B cell (primary cell): ENCODE measurements around the gene SYT3. TPM values are rescaled to one million over a fixed set of nuclear protein-coding genes. Genes with fewer than 3 reads are reported as not detected.

ENCODE experiments used
- ATAC-seq: fragments of 200-7000 bp; cut with Tn5 transposase; one replicate; pipeline ENCODE4 v1.10.0; 2021; ENCODE audit warnings: low read depth, mild to moderate bottlenecking, moderate number of reproducible peaks, moderate library complexity
- CTCF ChIA-PET: fragments of 350-600 bp; sonication (Branson Sonifier 250); formaldehyde crosslinking; loops from one replicate; lab custom pipeline; 2021; ENCODE audit warnings: antibody characterized with exemption, inconsistent platforms; lab: Charles Lee
- POLR2A ChIA-PET: fragments of 350-600 bp; sonication (Branson Sonifier 250); formaldehyde crosslinking; loops from one replicate; lab custom pipeline; 2021; ENCODE audit warnings: antibody characterized with exemption; lab: Charles Lee
- DNase-seq: peaks from one replicate; pipeline ENCODE4 v3.0.0; 2013
- H2AFZ ChIP-seq: 2 replicates; pipeline ENCODE4 v1.6.1; 2012; ENCODE audit warnings: mild to moderate bottlenecking, low read depth, low read length; ENCODE audit not compliant: insufficient read depth, poor library complexity, severe bottlenecking
- H3K27ac ChIP-seq, 2 donors: 1 replicate in 1 of 2; 2 replicates in 1 of 2; pipeline ENCODE4 v1.5.1; 2012 to 2013; ENCODE audit warnings: low read length in 2 of 2, mild to moderate bottlenecking in 2 of 2, moderate library complexity in 1 of 2
- H3K27me3 ChIP-seq, 4 experiments: fragments of 200-600 bp in 1 of 4; sonication (generic) in 1 of 4; replicated peaks in 1 of 4; 1 replicate in 2 of 4; 2 replicates in 2 of 4; pipeline versions ENCODE4 v1.6.1 to v1.7.0; 2013 to 2016; ENCODE audit warnings: low read length in 3 of 4, mild to moderate bottlenecking in 2 of 4, mixed read lengths in 1 of 4, moderate library complexity in 1 of 4; ENCODE audit not compliant: insufficient read depth in 4 of 4, control insufficient read depth in 3 of 4; ENCODE audit errors: control extremely low read depth in 1 of 4
- H3K36me3 ChIP-seq, 2 experiments: replicated peaks in 1 of 2; 1 replicate in 1 of 2; 2 replicates in 1 of 2; pipeline versions ENCODE4 v1.6.1 to v1.7.1; 2013; ENCODE audit warnings: low read length in 1 of 2; ENCODE audit not compliant: insufficient read depth in 2 of 2, control insufficient read depth in 1 of 2; ENCODE audit errors: control extremely low read depth in 1 of 2, extremely low read depth in 1 of 2
- H3K4me1 ChIP-seq, 2 donors: fragments of 200-600 bp in 1 of 2; sonication (generic) in 1 of 2; 1 replicate in 1 of 2; 2 replicates in 1 of 2; pipeline versions ENCODE4 v1.5.1 to v1.6.1; 2013 to 2017; ENCODE audit warnings: low read length in 2 of 2; ENCODE audit not compliant: control insufficient read depth in 2 of 2, insufficient read depth in 2 of 2
- H3K4me2 ChIP-seq: replicated peaks from 2 replicates; pipeline ENCODE3; 2012; ENCODE audit warnings: mild to moderate bottlenecking, low read depth, low read length; ENCODE audit not compliant: poor library complexity, severe bottlenecking
- H3K4me3 ChIP-seq, 5 experiments: fragments of 200-600 bp in 1 of 5; sonication (generic) in 1 of 5; 1 replicate in 3 of 5; 2 replicates in 2 of 5; pipeline versions ENCODE4 v1.5.1 to v1.7.0; 2011 to 2016; ENCODE audit warnings: low read length in 4 of 5, mild to moderate bottlenecking in 4 of 5, low read depth in 2 of 5, control low read depth in 1 of 5, moderate library complexity in 1 of 5; ENCODE audit not compliant: insufficient read depth in 1 of 5; ENCODE audit errors: control extremely low read depth in 1 of 5, extremely low read depth in 1 of 5
- H3K79me2 ChIP-seq: fragments of 200-600 bp; sonication (generic); one replicate; pipeline ENCODE4 v1.6.0; 2016; ENCODE audit warnings: low read length; ENCODE audit not compliant: control insufficient read depth, insufficient read depth
- H3K9ac ChIP-seq: fragments of 200-600 bp; sonication (generic); 2 replicates; pipeline ENCODE4 v1.6.1; 2017; ENCODE audit warnings: mild to moderate bottlenecking, low read length, moderate library complexity
- H3K9me3 ChIP-seq, 3 donors: one replicate each; pipeline versions ENCODE4 v1.6.1 to v1.7.1; 2013; ENCODE audit warnings: low read length in 2 of 3; ENCODE audit not compliant: control insufficient read depth in 2 of 3, insufficient read depth in 1 of 3; ENCODE audit errors: control extremely low read depth in 1 of 3
- H4K20me1 ChIP-seq: 2 replicates; pipeline ENCODE4 v1.6.0; 2012; ENCODE audit warnings: mild to moderate bottlenecking, low read length; ENCODE audit not compliant: insufficient read depth, control insufficient read depth, poor library complexity, severe bottlenecking
- H3K27ac Mint-ChIP-seq: one replicate; pipeline ENCODE4 v1.8.0; 2021; ENCODE audit warnings: mixed read lengths
- H3K27me3 Mint-ChIP-seq: one replicate; pipeline ENCODE4 v1.8.0; 2021; ENCODE audit warnings: mixed read lengths
- H3K4me1 Mint-ChIP-seq: one replicate; pipeline ENCODE4 v1.8.0; 2021; ENCODE audit warnings: mixed read lengths
- H3K4me3 Mint-ChIP-seq: one replicate; pipeline ENCODE4 v1.8.0; 2021; ENCODE audit warnings: mixed read lengths
- H3K9me3 Mint-ChIP-seq: one replicate; pipeline ENCODE4 v1.8.0; 2022; ENCODE audit warnings: mixed read lengths; ENCODE audit not compliant: insufficient read depth
- CTCF ChIP-seq: fragments of 200-600 bp; IDR thresholded peaks from one replicate; pipeline ENCODE4 v1.8.0; 2022; ENCODE audit warnings: antibody characterized with exemption, mild to moderate bottlenecking
- EZH2 ChIP-seq: IDR thresholded peaks from 2 replicates; pipeline ENCODE4 v1.6.1; 2012; ENCODE audit warnings: borderline replicate concordance, low read depth, mild to moderate bottlenecking, moderate library complexity, low read length; ENCODE audit not compliant: insufficient read depth, poor library complexity, severe bottlenecking
- WGBS: methylation state at CpG from one replicate; pipeline ENCODE4 v1.1.5; 2013; ENCODE audit warnings: missing lambda C conversion rate; ENCODE audit not compliant: insufficient coverage; 5-methylcytosine and 5-hydroxymethylcytosine counted together
- intact Hi-C: fragments of 100-400 bp; cut with micrococcal nuclease; formaldehyde crosslinking; loops from one replicate; pipeline ENCODE4 v1.10.0; 2022
- polyA plus RNA-seq: library from polyadenylated mRNA; depleted of rRNA; stranded (reverse); fragments of >200 nt; gene quantifications from 2 replicates; pipeline ENCODE4 v1.2.3, GENCODE V29; 2012
- total RNA-seq, 2 donors: library from RNA; stranded (reverse); fragments of 120-200 nt in 1 of 2; gene quantifications; 1 replicate in 1 of 2; 2 replicates in 1 of 2; pipeline versions ENCODE4 v1.2.3 to v1.2.4, GENCODE V29; 2013 to 2022

SYT3 gene
- total and polyA plus RNA-seq, 2 donors (not counting 1 experiment from before 2014, with no cell fraction given) = 0.09 to 0.17 TPM

GRCh38 chr19:50663482-50663790, 23.8 kb upstream of the SYT3 start:
- Histone ChIP-seq H3K4me2 (no peak overlapping the region), H3K27ac (no peak overlapping the region), H3K9ac (no peak overlapping the region), H3K4me1 (peaks cover 16 to 25% of the 10 kb centered on the region in 2 donors), H3K36me3 (no peaks in the 10 kb centered on the region), H3K4me3 (no peak overlapping the region), H3K79me2 (no peaks in the 10 kb centered on the region), H3K9me3 (peaks cover 0 to 46% (median 3%) of the 10 kb centered on the region in 3 donors), H2AFZ (no peak overlapping the region), H3K27me3 (peaks cover 0 to 43% (median 11%) of the 10 kb centered on the region in 4 experiments), H4K20me1 (no peaks in the 10 kb centered on the region)
- TF ChIP-seq EZH2 (no peak), CTCF (no peak)
- intact Hi-C loops = no loop called here
- ChIA-PET POLR2A (no interaction called here), CTCF (no interaction called here)
- no peak overlapping the region for H3K27ac Mint-ChIP-seq
- no CpG with 5 or more reads among the region's 1 CpG for WGBS
- H3K4me3 Mint-ChIP-seq = no peak overlapping the region
- peaks cover 2% of the 10 kb centered on the region for H3K9me3 Mint-ChIP-seq
- peaks cover 7% of the 10 kb centered on the region for H3K4me1 Mint-ChIP-seq
- DNase-seq (no peak), ATAC-seq (no peak)
- H3K27me3 Mint-ChIP-seq = peaks cover 29% of the 10 kb centered on the region

- no peak for DNase-seq
- H3K4me3 Mint-ChIP-seq = no peak overlapping the region
- TF ChIP-seq EZH2 = no peak
- Histone ChIP-seq H3K36me3 (no peaks in the 10 kb centered on the region), H3K79me2 (no peaks in the 10 kb centered on the region), H3K27ac (no peak overlapping the region), H2AFZ (no peak overlapping the region), H3K9me3 (peaks cover 0 to 52% (median 5%) of the 10 kb centered on the region in 3 donors), H3K4me3 (no peak overlapping the region), H3K4me1 (peaks cover 22 to 28% of the 10 kb centered on the region in 2 donors), H3K27me3 (peaks cover 0 to 47% (median 14%) of the 10 kb centered on the region in 4 experiments), H3K9ac (no peak overlapping the region), H4K20me1 (no peaks in the 10 kb centered on the region), H3K4me2 (no peak overlapping the region)
- H3K27ac Mint-ChIP-seq = no peak overlapping the region
- 65% methylated on average over 8 of the region's 16 CpGs for WGBS
- ChIA-PET CTCF (no interaction called here), POLR2A (no interaction called here)
- H3K27me3 Mint-ChIP-seq = peaks cover 34% of the 10 kb centered on the region
- peaks cover 12% of the 10 kb centered on the region for H3K4me1 Mint-ChIP-seq
- peaks cover 8% of the 10 kb centered on the region for H3K9me3 Mint-ChIP-seq
- no peak for ATAC-seq
- intact Hi-C loops = no loop called here
These were observed 23.2 kb upstream of the SYT3 start for GRCh38 chr19:50662651-50663481.
